ENCODE data around the gene CDC42SE1. TPM values are rescaled to one million over a fixed set of nuclear protein-coding genes. Genes with fewer than 3 reads are reported as not detected.

The CDC42SE1 gene
- total and polyA plus RNA-seq, 7 donors = 35.4 to 82.8 (median 48.7) TPM

DNA sequence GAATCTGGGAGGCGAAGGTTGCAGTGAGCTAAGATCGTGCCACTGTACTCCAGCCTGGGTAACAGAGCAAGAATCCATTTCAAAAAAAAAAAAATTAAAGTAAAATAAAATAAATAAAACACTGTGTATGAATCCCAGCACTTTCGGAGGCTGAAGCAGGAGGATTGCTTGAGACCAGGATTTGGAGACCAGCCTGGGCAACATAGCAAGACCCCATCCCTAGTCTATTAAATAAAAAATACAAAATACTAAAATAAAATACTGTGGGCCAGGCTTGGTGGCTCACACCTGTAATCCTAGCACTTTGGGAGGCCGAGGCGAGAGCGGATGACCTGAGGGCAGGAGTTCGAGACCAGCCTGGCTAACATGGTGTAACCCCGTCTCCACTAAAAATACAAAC, 27.3 kb downstream of the CDC42SE1 start:
- peaks cover 13 to 79% (median 42%) of the 10 kb centered on the region in 4 donors for H3K36me3 ChIP-seq
- H3K27ac ChIP-seq = no peak overlapping the region
- 98% methylated on average over 8 of the region's 8 CpGs for WGBS, 2 donors
- no peak overlapping the region for H3K4me3 ChIP-seq
- no peaks in the 10 kb centered on the region for H3K9me3 ChIP-seq
- no peak for DNase-seq
- no peaks in the 10 kb centered on the region for H3K27me3 ChIP-seq
- TF ChIP-seq POLR2AphosphoS5 (IDR thresholded peaks at IDR 0.05) = no peak
- no peak for TF ChIP-seq POLR2A (IDR thresholded peaks at IDR 0.05)
- TF ChIP-seq, protein P1, sequence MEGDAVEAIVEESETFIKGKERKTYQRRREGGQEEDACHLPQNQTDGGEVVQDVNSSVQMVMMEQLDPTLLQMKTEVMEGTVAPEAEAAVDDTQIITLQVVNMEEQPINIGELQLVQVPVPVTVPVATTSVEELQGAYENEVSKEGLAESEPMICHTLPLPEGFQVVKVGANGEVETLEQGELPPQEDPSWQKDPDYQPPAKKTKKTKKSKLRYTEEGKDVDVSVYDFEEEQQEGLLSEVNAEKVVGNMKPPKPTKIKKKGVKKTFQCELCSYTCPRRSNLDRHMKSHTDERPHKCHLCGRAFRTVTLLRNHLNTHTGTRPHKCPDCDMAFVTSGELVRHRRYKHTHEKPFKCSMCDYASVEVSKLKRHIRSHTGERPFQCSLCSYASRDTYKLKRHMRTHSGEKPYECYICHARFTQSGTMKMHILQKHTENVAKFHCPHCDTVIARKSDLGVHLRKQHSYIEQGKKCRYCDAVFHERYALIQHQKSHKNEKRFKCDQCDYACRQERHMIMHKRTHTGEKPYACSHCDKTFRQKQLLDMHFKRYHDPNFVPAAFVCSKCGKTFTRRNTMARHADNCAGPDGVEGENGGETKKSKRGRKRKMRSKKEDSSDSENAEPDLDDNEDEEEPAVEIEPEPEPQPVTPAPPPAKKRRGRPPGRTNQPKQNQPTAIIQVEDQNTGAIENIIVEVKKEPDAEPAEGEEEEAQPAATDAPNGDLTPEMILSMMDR (IDR thresholded peaks at IDR 0.05) = no peak
- no peak for TF ChIP-seq EP300 (IDR thresholded peaks at IDR 0.05)
- intact Hi-C loops (cut with DNase I) = no loop called here
- H3K4me1 ChIP-seq = no peaks in the 10 kb centered on the region

DNA sequence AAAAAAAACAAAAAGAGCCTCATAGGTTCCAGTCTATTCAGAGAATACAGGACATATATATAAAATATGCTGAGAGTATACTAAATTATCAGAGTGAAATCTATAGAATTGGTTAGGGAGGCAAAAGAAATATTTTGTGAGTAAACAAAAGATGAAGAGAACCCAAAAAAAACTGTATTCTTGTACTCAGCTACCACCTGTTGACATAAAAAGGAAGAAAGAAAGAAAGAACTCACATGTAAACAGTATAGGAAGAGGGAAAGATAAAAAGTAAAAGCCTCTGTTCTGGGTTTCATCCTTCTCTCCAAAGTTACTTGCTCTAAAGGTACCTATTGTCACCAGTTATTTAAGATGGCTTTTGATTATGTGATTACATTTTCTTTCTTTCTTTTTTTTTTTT, 33.0 kb downstream of the CDC42SE1 start:
- peaks cover 16 to 62% (median 44%) of the 10 kb centered on the region in 4 donors for H3K36me3 ChIP-seq
- DNase-seq = no peak
- H3K4me1 ChIP-seq = peaks cover 0 to 17% (median 10%) of the 10 kb centered on the region in 4 donors
- H3K9me3 ChIP-seq = no peaks in the 10 kb centered on the region
- H3K4me3 ChIP-seq = no peak overlapping the region
- no peak overlapping the region for H3K27ac ChIP-seq
- H3K27me3 ChIP-seq = no peaks in the 10 kb centered on the region
- TF ChIP-seq, protein P1 (IDR thresholded peaks at IDR 0.05) = no peak
- TF ChIP-seq POLR2A (IDR thresholded peaks at IDR 0.05) (no peak), EP300 (IDR thresholded peaks at IDR 0.05) (no peak), POLR2AphosphoS5 (IDR thresholded peaks at IDR 0.05) (no peak)
- intact Hi-C loops (cut with DNase I) = no loop called here

DNA sequence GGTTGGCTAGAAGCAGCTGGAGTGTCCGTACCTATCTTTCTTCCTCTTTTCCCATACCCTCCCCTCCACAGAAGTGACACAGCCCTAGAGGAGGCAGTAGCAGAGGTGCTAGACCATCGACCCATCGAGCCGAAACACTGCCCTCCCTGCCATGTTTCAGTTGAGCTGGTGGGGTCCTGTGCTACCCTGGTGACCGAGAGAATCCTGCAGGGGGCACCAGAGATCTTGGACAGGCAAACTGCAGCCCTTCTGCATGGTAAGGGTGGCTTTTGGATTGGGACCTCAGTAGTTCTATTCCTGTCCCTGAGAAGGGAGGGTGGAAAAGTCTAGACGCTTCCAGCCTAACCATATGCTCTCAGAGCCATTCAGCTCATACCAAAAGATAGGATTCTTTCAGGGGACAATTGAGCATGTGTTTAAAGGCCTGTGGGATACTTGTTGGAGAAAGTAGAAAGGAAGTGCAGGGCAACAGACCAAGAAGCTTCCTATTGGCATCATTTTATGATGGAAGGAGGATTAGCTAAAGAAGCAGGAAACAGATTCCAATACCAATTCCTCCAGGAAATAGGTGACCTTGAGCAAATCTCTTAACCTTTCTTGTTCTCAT, 34.8 kb downstream of the CDC42SE1 start:
- peak in 1 of 4 donors; percentile 19 for TF ChIP-seq POLR2AphosphoS5 (IDR thresholded peaks at IDR 0.05)
- TF ChIP-seq, protein P1 (IDR thresholded peaks at IDR 0.05) = peak in 3 of 4 experiments; percentile 66 to 71 (median 71)
- TF ChIP-seq POLR2A (IDR thresholded peaks at IDR 0.05) = no peak
- H3K4me3 ChIP-seq = no peak overlapping the region
- H3K36me3 ChIP-seq = peaks cover 16 to 56% (median 33%) of the 10 kb centered on the region in 4 donors
- peaks cover 0 to 17% (median 10%) of the 10 kb centered on the region in 4 donors for H3K4me1 ChIP-seq
- H3K27me3 ChIP-seq = no peaks in the 10 kb centered on the region
- no peaks in the 10 kb centered on the region for H3K9me3 ChIP-seq
- WGBS, 2 donors = 32 to 40% methylated on average over 6 of the region's 6 CpGs
- intact Hi-C loops (cut with DNase I) = loop anchor here (5.0 kb wide), 1 partner anchor 133 kb away; the partner anchor contains the start of gene TNFAIP8L2
- DNase-seq = peak; percentile 89
- peak overlapping the region; percentile 11 to 66 (median 35) for H3K27ac ChIP-seq

DNA sequence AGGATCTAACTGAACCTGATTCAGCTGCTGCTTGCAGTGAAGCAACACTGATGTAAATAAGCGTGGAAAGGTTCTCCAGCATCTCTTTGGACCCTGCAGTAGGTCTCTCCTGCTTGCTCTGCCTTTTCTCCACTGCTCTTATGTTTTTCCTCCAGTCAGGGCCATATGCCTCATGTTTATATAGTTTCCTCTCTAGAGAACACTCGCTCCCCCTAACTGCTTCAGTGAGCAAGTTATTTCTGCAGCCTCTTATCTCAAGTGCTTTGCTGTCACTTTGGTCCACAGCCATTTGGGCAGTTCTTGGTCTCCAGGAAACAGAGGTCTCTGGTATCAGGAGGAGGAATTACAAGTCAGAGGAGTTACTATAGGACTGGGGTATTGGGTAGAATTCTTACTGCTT, 45.9 kb downstream of the CDC42SE1 start:
- H3K4me1 ChIP-seq = peaks cover 0 to 39% (median 33%) of the 10 kb centered on the region in 4 donors
- peak overlapping the region in 3 of 4 donors; percentile 50 to 73 (median 64) for H3K27ac ChIP-seq
- intact Hi-C loops (cut with DNase I) = no loop called here
- 31 to 55% methylated on average over 2 of the region's 2 CpGs for WGBS, 2 donors
- H3K27me3 ChIP-seq = no peaks in the 10 kb centered on the region
- H3K36me3 ChIP-seq = peaks cover 0 to 13% (median 0%) of the 10 kb centered on the region in 4 donors
- H3K9me3 ChIP-seq = no peaks in the 10 kb centered on the region
- TF ChIP-seq, protein P1 (IDR thresholded peaks at IDR 0.05) = no peak
- TF ChIP-seq EP300 (IDR thresholded peaks at IDR 0.05) = no peak
- no peak for TF ChIP-seq POLR2A (IDR thresholded peaks at IDR 0.05)
- peak in 1 of 4 donors; percentile 29 for TF ChIP-seq POLR2AphosphoS5 (IDR thresholded peaks at IDR 0.05)
- no peak overlapping the region for H3K4me3 ChIP-seq
- no peak for DNase-seq

All from sigmoid colon (tissue), 7 donors.